NCI-H345 (cell line): Measurements from ENCODE around the gene PHACTR3.
"Not testable (repeated sequence)": the region's sequence is repeated elsewhere in the genome, so short reads cannot be mapped to it uniquely, and the experiment has no call there.

Experiments
- DNase-seq: peaks from one replicate; lab custom pipeline; 2025; lab: John Stamatoyannopoulos, UW

Gene PHACTR3

GRCh38 chr20:59829054-59829785 is 224.9 kb downstream of the PHACTR3 start:
- DNase-seq, result no peak

- no peak for DNase-seq
These were observed 225.7 kb downstream of the PHACTR3 start for GRCh38 chr20:59829786-59830664.

- peak; percentile 48 for DNase-seq
These were observed 226.3 kb downstream of the PHACTR3 start for GRCh38 chr20:59830665-59831023.

- peak; percentile 25 for DNase-seq
These were observed 226.9 kb downstream of the PHACTR3 start for GRCh38 chr20:59831024-59831915.

GRCh38 chr20:59831916-59832270 is 227.6 kb downstream of the PHACTR3 start:
- DNase-seq, result no peak

- DNase-seq, result no peak
These were observed 228.3 kb downstream of the PHACTR3 start for GRCh38 chr20:59832406-59833363.

- peak; percentile 57 for DNase-seq
These were observed 230.7 kb downstream of the PHACTR3 start for GRCh38 chr20:59835057-59835447.

GRCh38 chr20:59835448-59836395 is 231.4 kb downstream of the PHACTR3 start:
- peak; percentile 65 for DNase-seq

GRCh38 chr20:59836767-59837166 is 232.4 kb downstream of the PHACTR3 start:
- DNase-seq, result peak; percentile 36

GRCh38 chr20:59837623-59838394 is 233.5 kb downstream of the PHACTR3 start:
- no peak for DNase-seq

- DNase-seq, result no peak
These were observed 235.1 kb downstream of the PHACTR3 start for GRCh38 chr20:59839400-59839799.

GRCh38 chr20:59845472-59845871 is 241.1 kb downstream of the PHACTR3 start:
- DNase-seq, result no peak

GRCh38 chr20:59848182-59848581 is 243.8 kb downstream of the PHACTR3 start:
- no peak for DNase-seq

- peak; percentile 28 for DNase-seq
These were observed 245.8 kb downstream of the PHACTR3 start for GRCh38 chr20:59850018-59850641.

GRCh38 chr20:59856526-59856925 is 252.2 kb downstream of the PHACTR3 start:
- not testable (repeated sequence) for DNase-seq

GRCh38 chr20:59856941-59857340 is 252.6 kb downstream of the PHACTR3 start:
- not testable (repeated sequence) for DNase-seq

GRCh38 chr20:59857966-59858365 is 253.6 kb downstream of the PHACTR3 start:
- DNase-seq, result no peak

GRCh38 chr20:59858425-59858824 is 254.1 kb downstream of the PHACTR3 start:
- DNase-seq, result no peak

GRCh38 chr20:59861401-59861800 is 257.1 kb downstream of the PHACTR3 start:
- no peak for DNase-seq
